Ecto neural progenitor cell (in vitro differentiated cells): ENCODE data around the gene LMAN2.

Experiments
- DNase-seq: peaks from one replicate; pipeline ENCODE4 v3.0.0-alpha.2; 2018; ENCODE audit warnings: low spot score

The LMAN2 gene

GRCh38 chr5:177351392-177352329 is at the start of gene LMAN2:
LMAN2 (minus strand) TSS chr5:177351668; CDS start chr5:177351647, 21 bp downstream.
- peak; percentile 94 for DNase-seq

- DNase-seq, result no peak
These were observed 48.8 kb upstream of the LMAN2 start, which contains the start of gene PFN3 for GRCh38 chr5:177399997-177400868. PFN3 (minus strand) TSS chr5:177400661; CDS start chr5:177400576, 85 bp downstream.

GRCh38 chr5:177397875-177398390 is 46.5 kb upstream of the LMAN2 start:
- no peak for DNase-seq

GRCh38 chr5:177396807-177397206 is 45.3 kb upstream of the LMAN2 start:
- DNase-seq, result no peak

- no peak for DNase-seq
These were observed 44.6 kb upstream of the LMAN2 start for GRCh38 chr5:177396078-177396477.

- DNase-seq, result no peak
These were observed 42.5 kb upstream of the LMAN2 start for GRCh38 chr5:177393990-177394389.

GRCh38 chr5:177393206-177393765 is 41.8 kb upstream of the LMAN2 start:
- no peak for DNase-seq

- DNase-seq, result no peak
These were observed 41.3 kb upstream of the LMAN2 start for GRCh38 chr5:177392765-177393164.

- DNase-seq, result peak; percentile 90
These were observed 39.2 kb upstream of the LMAN2 start for GRCh38 chr5:177390363-177391300.

GRCh38 chr5:177389241-177390169 is 38.0 kb upstream of the LMAN2 start:
- no peak for DNase-seq

- DNase-seq, result no peak
These were observed 37.1 kb upstream of the LMAN2 start for GRCh38 chr5:177388521-177389052.

GRCh38 chr5:177387405-177387804 is 35.9 kb upstream of the LMAN2 start:
- no peak for DNase-seq

GRCh38 chr5:177386542-177386941 is 35.1 kb upstream of the LMAN2 start:
- no peak for DNase-seq

GRCh38 chr5:177385720-177386119 is 34.3 kb upstream of the LMAN2 start:
- no peak for DNase-seq

GRCh38 chr5:177384134-177384533 is 32.7 kb upstream of the LMAN2 start, which contains the start of gene SLC34A1:
SLC34A1 (plus strand) TSS chr5:177384434; CDS start chr5:177385742, 1,308 bp downstream.
- no peak for DNase-seq

GRCh38 chr5:177383181-177383580 is 31.7 kb upstream of the LMAN2 start:
- no peak for DNase-seq

- DNase-seq, result no peak
These were observed 31.1 kb upstream of the LMAN2 start for GRCh38 chr5:177382423-177383029.

GRCh38 chr5:177380805-177381126 is 29.3 kb upstream of the LMAN2 start:
- no peak for DNase-seq
